Measurements from ENCODE around the gene TUBA4A. TPM values are rescaled to one million over a fixed set of nuclear protein-coding genes. Genes with fewer than 3 reads are reported as not detected.

TUBA4A gene
- polyA plus RNA-seq, 1 donor (not counting 4 experiments of a cell fraction or from before 2014, with no cell fraction given) = 524 TPM

DNA sequence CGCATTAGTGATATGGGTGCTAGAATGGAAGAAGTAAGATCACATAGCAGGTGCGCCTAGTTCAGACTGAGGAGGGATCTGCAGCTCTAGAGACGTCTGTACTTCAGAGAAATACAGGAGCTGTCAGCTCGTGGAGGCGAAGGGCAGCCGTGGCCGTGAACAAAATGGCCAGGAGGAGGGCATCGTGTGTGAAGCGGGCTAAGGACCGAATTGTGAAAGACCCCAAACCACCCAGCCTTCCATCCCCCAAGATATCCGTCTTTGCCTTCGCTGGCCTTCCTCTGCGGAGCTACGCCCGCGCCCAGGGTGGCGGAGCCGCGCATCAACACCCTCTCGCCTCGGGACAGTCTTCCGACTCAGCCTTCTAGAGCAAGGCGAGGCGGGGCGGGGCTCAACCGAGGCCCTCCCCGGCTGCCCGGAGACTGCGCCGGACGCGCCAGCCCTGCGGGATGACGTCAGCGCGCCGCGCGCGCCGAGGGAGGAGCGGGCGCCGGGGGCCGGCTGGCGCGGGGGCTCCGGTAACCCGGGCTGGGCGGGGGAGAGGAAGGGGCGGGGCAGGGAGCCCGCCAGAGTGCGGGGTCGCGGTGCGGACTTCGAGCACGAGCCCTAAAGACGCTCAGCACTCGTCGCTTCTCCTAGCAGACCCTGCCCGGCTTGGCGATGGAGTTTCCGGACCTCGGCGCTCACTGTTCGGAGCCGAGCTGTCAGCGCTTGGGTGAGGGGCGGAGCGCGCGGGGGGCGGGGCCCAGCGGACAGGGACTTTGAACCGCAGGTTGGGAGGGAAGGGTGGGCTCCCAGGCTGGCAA lies 47.2 kb downstream of the TUBA4A start, which contains the start of gene ZFAND2B:
Gene ZFAND2B (plus strand): TSS at position 455 of the 806 bp plus-strand sequence. CDS start 206 bp downstream, at position 661.
- Histone ChIP-seq H3K36me3 (ENCODE audit: control insufficient read depth in 2 of 2, extremely low read depth in 1 of 2, insufficient read depth in 2 of 2, low read length in 2 of 2) (peaks cover 7 to 17% of the 10 kb centered on the region in 2 experiments), H3K4me1 (ENCODE audit: control insufficient read depth, extremely low read depth, insufficient read depth, low read length) (peaks cover 16% of the 10 kb centered on the region), H2AFZ (ENCODE audit: control insufficient read depth, low read length) (peak within 1 kb of the TSS; percentile 90), H4K20me1 (ENCODE audit: control insufficient read depth, extremely low read depth, insufficient read depth, low read length) (no peaks in the 10 kb centered on the region), H3K79me2 (ENCODE audit: control insufficient read depth, insufficient read depth, low read length) (no peaks in the 10 kb centered on the region), H3K4me3 (ENCODE audit: control insufficient read depth in 2 of 3, extremely low read depth in 1 of 3, insufficient read depth in 2 of 3, low read depth in 1 of 3, low read length in 3 of 3) (peak within 1 kb of the TSS; percentile 45 to 66 (median 62)), H3K9me3 (ENCODE audit: control insufficient read depth, low read depth, low read length) (no peaks in the 10 kb centered on the region), H3K27me3 (ENCODE audit: control insufficient read depth, extremely low read depth, insufficient read depth, low read length) (no peaks in the 10 kb centered on the region), H3K9ac (ENCODE audit: control insufficient read depth, extremely low read depth, insufficient read depth, low read length) (peak within 1 kb of the TSS; percentile 70), H3K4me2 (ENCODE audit: control insufficient read depth, extremely low read depth, insufficient read depth, low read depth, low read length) (peak within 1 kb of the TSS; percentile 84), H3K9me1 (ENCODE audit: control insufficient read depth, extremely low read depth, insufficient read depth, low read length) (no peaks in the 10 kb centered on the region), H3K27ac (ENCODE audit: control insufficient read depth, insufficient read depth, low read length) (peak within 1 kb of the TSS; percentile 51)
- TF ChIP-seq, protein P1, sequence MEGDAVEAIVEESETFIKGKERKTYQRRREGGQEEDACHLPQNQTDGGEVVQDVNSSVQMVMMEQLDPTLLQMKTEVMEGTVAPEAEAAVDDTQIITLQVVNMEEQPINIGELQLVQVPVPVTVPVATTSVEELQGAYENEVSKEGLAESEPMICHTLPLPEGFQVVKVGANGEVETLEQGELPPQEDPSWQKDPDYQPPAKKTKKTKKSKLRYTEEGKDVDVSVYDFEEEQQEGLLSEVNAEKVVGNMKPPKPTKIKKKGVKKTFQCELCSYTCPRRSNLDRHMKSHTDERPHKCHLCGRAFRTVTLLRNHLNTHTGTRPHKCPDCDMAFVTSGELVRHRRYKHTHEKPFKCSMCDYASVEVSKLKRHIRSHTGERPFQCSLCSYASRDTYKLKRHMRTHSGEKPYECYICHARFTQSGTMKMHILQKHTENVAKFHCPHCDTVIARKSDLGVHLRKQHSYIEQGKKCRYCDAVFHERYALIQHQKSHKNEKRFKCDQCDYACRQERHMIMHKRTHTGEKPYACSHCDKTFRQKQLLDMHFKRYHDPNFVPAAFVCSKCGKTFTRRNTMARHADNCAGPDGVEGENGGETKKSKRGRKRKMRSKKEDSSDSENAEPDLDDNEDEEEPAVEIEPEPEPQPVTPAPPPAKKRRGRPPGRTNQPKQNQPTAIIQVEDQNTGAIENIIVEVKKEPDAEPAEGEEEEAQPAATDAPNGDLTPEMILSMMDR (optimal IDR thresholded peaks at IDR 0.05 in 1 of 3, IDR thresholded peaks at IDR 0.05 in 1 of 3, conservative IDR thresholded peaks at IDR 0.05 in 1 of 3; ENCODE audit: extremely low read depth in 1 of 3, insufficient read depth in 2 of 3, low read length in 3 of 3) = peak in 1 of 3 experiments; percentile 2
- no peak for TF ChIP-seq EZH2 (IDR thresholded peaks at IDR 0.05; ENCODE audit: low read length)
- DNase-seq (ENCODE audit: low read depth, low spot score) (no peak), FAIRE-seq (peak; percentile 17)
- dilution Hi-C loops (cut with MboI; ENCODE audit: extremely low pct_ligation_motif_present, low sequenced_read_pairs) = no loop called here

DNA sequence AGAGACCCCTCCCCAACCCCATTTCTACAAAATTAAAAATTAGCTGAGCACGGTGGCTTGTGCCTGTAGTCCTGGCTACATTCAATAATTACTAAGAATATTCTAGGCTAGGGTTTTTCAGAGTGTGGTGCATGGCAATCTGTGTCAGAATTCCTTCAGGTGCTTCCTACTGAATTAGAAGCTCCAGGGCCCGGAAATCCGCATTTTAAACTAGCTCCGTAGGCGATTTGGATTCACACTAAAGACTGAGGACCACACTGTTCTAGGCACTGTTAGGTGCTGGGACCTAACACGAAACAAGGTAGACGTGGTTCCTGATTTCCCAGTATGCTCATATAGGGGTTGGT lies 47.8 kb downstream of the TUBA4A start:
- Histone ChIP-seq H3K4me1 (ENCODE audit: control insufficient read depth, extremely low read depth, insufficient read depth, low read length) (peaks cover 16% of the 10 kb centered on the region), H3K9me3 (ENCODE audit: control insufficient read depth, low read depth, low read length) (no peaks in the 10 kb centered on the region), H3K27me3 (ENCODE audit: control insufficient read depth, extremely low read depth, insufficient read depth, low read length) (no peaks in the 10 kb centered on the region), H3K4me2 (ENCODE audit: control insufficient read depth, extremely low read depth, insufficient read depth, low read depth, low read length) (peak overlapping the region; percentile 83), H3K4me3 (ENCODE audit: control insufficient read depth in 2 of 3, extremely low read depth in 1 of 3, insufficient read depth in 2 of 3, low read depth in 1 of 3, low read length in 3 of 3) (peak overlapping the region; percentile 45 to 66 (median 62)), H3K9ac (ENCODE audit: control insufficient read depth, extremely low read depth, insufficient read depth, low read length) (peak overlapping the region; percentile 70), H2AFZ (ENCODE audit: control insufficient read depth, low read length) (peak overlapping the region; percentile 89), H3K79me2 (ENCODE audit: control insufficient read depth, insufficient read depth, low read length) (no peaks in the 10 kb centered on the region), H3K36me3 (ENCODE audit: control insufficient read depth in 2 of 2, extremely low read depth in 1 of 2, insufficient read depth in 2 of 2, low read length in 2 of 2) (peaks cover 7 to 13% of the 10 kb centered on the region in 2 experiments), H4K20me1 (ENCODE audit: control insufficient read depth, extremely low read depth, insufficient read depth, low read length) (no peaks in the 10 kb centered on the region), H3K27ac (ENCODE audit: control insufficient read depth, insufficient read depth, low read length) (no peak overlapping the region), H3K9me1 (ENCODE audit: control insufficient read depth, extremely low read depth, insufficient read depth, low read length) (no peaks in the 10 kb centered on the region)
- dilution Hi-C loops (cut with MboI; ENCODE audit: extremely low pct_ligation_motif_present, low sequenced_read_pairs) = no loop called here
- DNase-seq (ENCODE audit: low read depth, low spot score) = no peak
- FAIRE-seq = peak; percentile 55
- TF ChIP-seq, protein P1 (optimal IDR thresholded peaks at IDR 0.05 in 1 of 3, IDR thresholded peaks at IDR 0.05 in 1 of 3, conservative IDR thresholded peaks at IDR 0.05 in 1 of 3; ENCODE audit: extremely low read depth in 1 of 3, insufficient read depth in 2 of 3, low read length in 3 of 3) = no peak
- no peak for TF ChIP-seq EZH2 (IDR thresholded peaks at IDR 0.05; ENCODE audit: low read length)

Data from keratinocyte (primary cell).